ENCODE measurements around the gene NKX1-1.
"Not testable (repeated sequence)": the region's sequence is repeated elsewhere in the genome, so short reads cannot be mapped to it uniquely, and the experiment has no call there.

Gene NKX1-1

GRCh38 chr4:1404573-1405253 lies 1.5 kb downstream of the NKX1-1 start:
- DNase-seq (ENCODE audit: low spot score), result no peak

DNA sequence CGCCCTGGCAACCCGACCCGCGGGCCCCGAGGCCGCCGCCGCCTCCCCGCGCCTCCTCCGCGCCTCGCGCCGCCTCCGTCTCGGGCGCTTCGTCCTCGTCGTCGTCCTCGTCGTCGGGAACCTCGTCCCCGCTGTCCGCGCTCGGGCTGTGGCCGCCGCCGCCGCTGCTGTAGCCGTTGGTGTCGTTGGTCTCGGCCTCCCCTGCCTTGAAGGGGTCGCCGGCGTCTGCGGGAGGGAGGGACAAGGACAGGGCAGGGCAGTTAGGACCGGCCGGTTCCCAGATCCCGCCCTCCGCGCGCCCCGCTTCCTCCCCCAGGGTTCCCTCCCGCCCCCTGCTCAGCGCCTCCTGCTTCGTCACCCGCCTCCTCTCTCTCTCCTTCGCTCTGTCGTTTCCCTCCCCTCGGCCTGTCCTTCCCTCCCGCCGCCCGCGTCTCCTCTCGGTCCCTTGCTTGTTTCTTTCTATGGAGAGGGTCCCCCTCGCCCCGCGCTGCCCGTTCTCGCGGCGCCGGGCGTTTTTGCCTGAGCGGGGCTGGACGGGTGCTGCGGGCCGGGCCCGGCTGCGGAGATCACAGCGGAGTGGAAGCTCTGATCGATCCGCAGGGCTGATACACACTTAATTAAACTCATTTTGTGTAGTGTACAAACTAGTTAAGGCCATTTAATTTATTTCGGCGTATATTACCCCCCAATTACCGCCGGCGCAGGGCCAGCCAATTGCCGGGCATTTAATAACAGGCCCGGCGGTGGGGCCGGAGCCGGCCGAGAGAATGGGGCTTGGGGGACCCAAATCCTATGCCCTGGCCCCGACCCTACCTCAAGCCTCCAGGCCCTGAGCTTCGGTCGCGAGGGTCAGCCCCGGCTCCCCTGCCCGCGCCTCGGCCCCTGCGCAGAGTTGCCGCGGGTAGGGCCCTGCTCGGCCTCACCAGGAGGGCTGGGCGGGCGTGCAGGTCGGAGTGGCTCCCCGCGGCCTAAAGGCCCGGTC lies 2.4 kb downstream of the NKX1-1 start:
- no peak for DNase-seq (ENCODE audit: low spot score)

DNA sequence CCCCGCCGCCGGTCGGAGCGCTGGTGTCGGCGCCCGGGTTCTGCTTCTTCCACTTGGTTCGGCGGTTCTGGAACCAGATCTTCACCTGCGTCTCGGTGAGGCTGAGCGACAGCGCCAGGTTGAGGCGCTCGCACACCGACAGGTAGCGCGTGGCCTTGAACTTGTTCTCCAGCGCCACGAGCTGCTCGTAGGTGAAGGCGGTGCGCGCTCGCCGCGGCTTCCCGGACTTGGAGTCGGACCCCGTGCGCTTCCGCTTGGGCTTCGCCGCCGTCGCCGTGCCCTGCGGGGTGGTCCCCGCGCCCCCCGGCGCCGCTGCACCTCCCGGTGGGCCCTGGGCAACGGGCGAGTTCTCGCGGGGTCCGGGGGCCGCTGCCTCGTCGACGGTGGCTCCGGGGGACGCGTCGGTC lies 3.1 kb downstream of the NKX1-1 start:
- no peak for DNase-seq (ENCODE audit: low spot score)

DNA sequence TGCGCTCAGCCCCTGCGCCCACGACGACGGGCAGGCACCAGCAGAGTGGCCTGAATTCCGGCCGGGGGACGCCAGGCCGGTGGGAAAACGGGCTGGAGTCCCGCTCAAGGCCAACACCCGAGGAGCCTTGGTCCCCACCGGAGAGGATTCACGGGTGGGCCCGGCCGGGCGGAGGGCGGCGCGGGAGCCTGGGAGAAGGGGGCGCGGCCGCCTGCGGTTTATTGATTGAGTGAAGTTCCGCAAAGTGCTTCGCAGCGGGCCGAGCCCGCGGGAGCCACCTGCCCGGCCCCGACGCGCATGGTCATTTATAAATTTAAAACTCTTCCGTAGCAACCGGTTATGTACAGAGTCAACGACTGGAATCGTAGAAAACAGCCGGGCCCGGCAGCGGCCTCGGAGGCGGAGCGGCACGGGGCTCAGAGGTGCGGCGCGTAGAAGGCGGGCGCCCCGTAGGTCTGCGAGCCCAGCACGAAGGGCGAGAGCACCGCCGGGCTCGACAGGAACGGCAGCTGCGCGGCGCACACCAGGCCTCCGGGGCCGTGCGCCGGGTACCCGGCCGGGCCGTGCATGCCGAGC lies 3.6 kb downstream of the NKX1-1 start:
- DNase-seq (ENCODE audit: low spot score), result no peak

DNA sequence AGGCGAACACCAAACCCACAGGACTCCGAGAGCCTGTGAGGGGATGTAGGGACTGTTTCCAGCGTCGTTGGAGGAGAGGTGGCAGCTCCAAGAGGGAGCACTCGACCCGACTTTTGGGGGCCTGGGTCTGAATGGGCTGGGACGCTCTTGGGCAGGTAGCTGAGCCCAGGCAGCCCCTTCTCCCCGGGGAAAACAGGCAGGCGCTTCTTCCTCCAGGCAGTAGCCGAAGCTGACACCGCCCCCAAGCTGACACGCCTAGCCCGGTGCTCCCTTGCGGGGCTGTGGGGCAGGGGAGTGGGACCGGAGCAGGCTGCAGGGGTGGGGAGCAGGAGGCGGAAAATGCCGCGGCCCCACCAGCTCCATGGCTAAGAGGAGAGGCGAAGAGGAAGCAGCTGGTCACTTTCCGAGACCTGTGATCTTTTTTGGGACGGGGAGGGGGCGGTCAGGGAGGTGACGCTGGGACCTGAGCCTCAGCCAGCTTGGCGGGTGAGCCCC lies 4.2 kb downstream of the NKX1-1 start:
- DNase-seq (ENCODE audit: low spot score), result no peak

- no peak for DNase-seq (ENCODE audit: low spot score)
Observed at GRCh38 chr4:1401409-1402020, 4.7 kb downstream of the NKX1-1 start.

- no peak for DNase-seq (ENCODE audit: low spot score)
Observed at GRCh38 chr4:1400831-1401408, 5.3 kb downstream of the NKX1-1 start.

DNA sequence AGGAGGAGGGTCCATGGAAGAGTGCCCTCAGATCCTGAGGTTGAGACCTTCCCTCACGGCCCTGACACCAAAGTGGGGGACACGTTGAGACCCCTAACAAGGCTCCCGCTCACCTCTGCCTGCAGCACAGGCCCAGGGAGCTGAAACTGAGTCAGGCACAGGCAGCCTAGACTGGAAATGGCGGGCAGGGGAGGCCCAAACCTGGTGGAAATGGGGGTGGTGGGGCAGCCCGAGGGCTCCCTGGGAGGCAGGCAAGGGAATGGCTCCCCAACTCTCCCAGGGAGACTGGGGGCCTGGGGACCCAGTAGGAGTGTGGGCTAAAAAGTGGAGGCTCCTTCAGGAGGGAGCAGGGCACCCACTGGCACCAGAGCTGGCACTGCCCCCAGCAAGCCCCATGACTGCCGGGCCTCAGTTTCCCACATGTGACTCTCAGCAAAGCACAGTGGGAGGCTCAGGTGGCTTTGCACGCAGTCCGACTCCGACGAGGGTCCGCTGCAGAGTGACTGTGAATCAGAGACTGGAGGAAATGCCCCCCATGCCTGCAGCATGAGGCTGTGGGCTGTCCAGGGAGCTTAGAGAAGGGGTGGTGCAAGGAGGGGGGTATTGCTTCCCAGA lies 5.9 kb downstream of the NKX1-1 start:
- DNase-seq (ENCODE audit: low spot score), result no peak

DNA sequence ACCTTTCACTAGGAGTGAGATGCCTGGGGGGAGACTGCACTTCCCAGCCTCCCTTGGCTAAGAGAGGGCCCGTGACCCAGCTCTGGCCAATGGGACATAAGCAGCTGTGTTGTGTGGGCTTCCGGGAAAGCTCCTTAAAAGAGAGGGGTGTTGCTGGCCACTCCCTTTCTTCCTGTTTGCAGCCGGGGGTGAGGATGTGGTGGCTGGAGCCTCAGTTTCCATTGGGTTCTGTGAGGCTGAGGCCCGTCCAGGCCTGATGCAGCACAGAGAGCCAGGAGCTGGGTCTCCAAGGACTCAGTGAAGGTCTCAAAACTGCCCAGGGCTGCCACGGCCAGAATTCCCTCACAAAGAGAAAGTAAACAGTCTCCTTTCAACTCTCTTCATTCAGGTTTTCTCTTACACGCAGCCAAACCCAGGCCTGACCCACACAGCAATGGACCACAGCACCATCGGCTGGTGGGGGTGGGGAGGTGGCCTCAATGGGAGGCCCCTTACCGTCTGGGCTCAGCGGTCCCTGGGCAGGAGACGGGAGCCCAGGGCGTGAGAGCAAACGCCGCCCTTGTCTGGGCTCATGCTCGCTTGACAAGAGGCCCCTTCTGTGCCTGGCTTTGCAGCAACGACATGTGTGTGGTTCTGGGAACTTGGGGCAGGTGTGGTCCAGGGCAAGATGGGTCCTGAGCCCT lies 6.6 kb downstream of the NKX1-1 start:
- DNase-seq (ENCODE audit: low spot score), result no peak

DNA sequence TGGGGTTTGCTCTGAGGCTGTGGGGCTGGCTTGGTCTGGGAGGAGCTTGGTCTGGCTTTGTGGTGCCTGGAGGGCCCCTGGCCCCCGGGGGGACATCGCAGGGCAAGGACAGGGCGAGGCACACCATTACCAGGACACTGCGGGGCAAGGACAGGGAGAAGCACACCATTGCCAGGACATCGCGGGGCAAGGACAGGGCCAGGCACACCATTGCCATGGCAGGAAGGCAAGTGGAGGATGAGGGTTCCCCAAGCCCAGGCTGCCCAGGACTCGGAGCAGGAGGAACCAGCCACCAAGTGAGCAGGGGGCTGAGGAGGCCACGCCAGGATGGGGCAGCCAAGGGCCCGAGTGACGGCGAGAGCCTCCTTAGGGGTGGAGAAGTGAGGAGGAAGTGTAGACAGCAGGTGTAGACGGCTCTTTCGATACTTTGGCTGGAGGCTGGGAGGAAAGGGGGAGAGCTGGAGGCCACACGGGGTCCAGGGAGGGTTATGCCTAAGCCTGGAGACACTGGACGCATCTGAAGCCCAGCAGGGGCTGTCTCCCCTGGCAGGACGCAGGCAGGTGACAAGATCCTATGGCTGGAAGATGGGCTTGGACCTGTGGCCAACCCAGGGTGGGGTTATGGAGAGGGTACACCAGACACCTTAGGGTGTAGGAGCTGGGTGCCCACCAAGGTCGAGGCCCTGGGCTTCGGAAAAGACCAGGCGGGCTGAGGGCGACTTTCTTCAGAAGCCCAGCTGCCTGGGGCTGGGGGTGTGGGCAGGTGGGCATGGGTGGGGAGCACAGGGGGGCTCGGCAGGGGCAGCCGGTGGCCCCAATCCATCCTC lies 7.3 kb downstream of the NKX1-1 start:
- DNase-seq (ENCODE audit: low spot score), result no peak

- no peak for DNase-seq (ENCODE audit: low spot score)
Observed at GRCh38 chr4:1396806-1397455, 9.3 kb downstream of the NKX1-1 start.

DNA sequence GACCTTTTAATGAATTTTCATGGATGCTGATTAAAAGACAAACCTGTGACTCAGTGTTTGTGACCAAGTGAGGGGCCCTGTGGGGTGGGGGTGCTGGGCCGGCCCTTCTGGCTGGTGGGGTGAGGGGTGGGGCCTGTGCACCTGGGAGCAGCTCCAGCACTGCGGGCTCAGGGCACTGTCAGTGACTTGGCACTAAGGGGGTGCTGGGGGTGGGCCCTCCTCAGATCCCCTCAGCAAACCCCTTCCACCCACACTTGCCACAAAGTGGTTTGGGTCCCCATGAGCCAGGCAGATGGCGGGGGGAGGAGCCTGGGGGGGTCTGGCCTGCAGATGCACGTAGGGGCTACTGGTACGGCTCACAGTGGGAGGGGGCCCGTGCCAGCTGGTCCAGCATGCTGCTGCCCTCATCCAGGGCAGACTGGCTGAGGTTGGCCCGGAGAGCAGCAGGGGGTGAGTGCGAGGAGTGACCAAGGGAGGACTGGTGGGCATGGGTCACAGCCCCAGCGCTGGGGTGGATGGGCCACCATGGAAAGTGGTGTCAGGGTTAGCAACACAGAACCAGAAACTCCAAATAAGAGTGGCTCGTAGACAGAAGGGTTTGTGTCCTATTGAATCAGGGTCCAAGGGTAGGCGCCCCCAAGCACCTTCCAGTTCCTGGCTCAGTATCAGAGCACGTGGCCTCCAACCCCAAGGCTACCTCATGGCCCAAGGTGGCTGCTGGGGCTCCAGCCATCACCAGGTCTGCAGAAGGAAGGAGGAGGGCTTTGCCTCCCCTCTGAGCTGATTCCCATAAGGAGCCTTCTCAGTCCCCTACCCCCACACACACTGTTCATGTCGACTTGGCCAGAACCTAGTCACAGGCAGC lies 10.1 kb downstream of the NKX1-1 start:
- DNase-seq (ENCODE audit: low spot score), result no peak

- DNase-seq (ENCODE audit: low spot score), result not testable (repeated sequence)
Observed at GRCh38 chr4:1395389-1395820, 10.8 kb downstream of the NKX1-1 start.

GRCh38 chr4:1394554-1395388 lies 11.5 kb downstream of the NKX1-1 start:
- DNase-seq (ENCODE audit: low spot score), result not testable (repeated sequence)

- no peak for DNase-seq (ENCODE audit: low spot score)
Observed at GRCh38 chr4:1393866-1394265, 12.4 kb downstream of the NKX1-1 start.

DNA sequence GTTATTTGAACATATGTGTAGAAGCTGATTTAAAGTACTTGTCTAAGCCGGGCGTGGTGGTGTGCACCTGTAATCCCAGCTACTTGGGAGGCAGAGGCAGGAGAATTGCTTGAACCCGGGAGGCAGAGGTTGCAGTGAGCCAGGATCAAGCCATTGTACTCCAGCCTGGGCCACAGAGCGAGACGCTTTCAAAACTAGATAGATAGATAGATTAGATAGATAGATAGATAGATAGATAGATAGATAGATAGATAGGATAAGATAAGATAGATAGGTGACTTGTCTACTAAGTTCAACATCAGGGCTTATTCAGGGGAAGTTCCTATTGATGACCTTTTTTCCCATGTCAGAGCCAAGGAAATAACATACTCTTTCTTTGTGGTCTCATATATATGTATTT lies 12.9 kb downstream of the NKX1-1 start:
- DNase-seq (ENCODE audit: low spot score), result not testable (repeated sequence)

Measured in kidney capillary endothelial cell (primary cell).